ENCODE results near the gene DDR2.

The DDR2 gene

DNA sequence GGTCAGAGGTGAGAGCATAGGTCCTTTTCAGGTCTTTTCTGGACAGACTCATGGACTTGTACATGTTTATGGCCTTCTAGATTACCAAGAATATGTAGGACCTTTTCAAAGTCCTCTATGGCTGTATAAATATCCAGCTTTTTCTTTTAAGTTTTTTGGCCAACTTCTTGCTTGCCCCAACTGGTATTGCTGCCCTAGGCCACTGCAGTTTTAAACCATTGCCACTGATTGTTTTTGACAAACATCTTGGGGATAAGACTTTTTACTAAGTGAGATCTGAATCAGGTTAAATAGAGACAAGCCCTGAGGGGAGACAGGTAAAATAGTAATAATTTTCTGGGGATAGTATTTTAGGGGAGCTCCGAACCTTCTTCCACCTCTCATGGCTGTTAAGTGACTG lies 14.8 kb upstream of the DDR2 start:
- no peak for ATAC-seq (ENCODE audit: insufficient read depth, low read depth)
- Histone ChIP-seq H3K9ac (ENCODE audit: low read depth, low read length) (no peak overlapping the region), H3K79me2 (ENCODE audit: insufficient read depth, low read length) (no peaks in the 10 kb centered on the region), H3K27me3 (ENCODE audit: insufficient read depth, low read length, poor library complexity) (no peaks in the 10 kb centered on the region), H2AFZ (ENCODE audit: low read depth, low read length) (no peak overlapping the region), H3K4me2 (ENCODE audit: insufficient read depth, low read length) (no peak overlapping the region), H3K4me3 (ENCODE audit: low read depth in 1 of 2, low read length in 2 of 2) (no peak overlapping the region), H4K20me1 (ENCODE audit: insufficient read depth, low read length) (no peaks in the 10 kb centered on the region), H3K27ac (ENCODE audit: low read length) (no peak overlapping the region), H3K9me3 (ENCODE audit: insufficient read depth, low read length, severe bottlenecking) (peaks cover 15% of the 10 kb centered on the region), H3K4me1 (ENCODE audit: insufficient read depth, low read length) (no peaks in the 10 kb centered on the region), H3K36me3 (ENCODE audit: insufficient read depth, low read length) (no peaks in the 10 kb centered on the region)
- TF ChIP-seq, protein P1, sequence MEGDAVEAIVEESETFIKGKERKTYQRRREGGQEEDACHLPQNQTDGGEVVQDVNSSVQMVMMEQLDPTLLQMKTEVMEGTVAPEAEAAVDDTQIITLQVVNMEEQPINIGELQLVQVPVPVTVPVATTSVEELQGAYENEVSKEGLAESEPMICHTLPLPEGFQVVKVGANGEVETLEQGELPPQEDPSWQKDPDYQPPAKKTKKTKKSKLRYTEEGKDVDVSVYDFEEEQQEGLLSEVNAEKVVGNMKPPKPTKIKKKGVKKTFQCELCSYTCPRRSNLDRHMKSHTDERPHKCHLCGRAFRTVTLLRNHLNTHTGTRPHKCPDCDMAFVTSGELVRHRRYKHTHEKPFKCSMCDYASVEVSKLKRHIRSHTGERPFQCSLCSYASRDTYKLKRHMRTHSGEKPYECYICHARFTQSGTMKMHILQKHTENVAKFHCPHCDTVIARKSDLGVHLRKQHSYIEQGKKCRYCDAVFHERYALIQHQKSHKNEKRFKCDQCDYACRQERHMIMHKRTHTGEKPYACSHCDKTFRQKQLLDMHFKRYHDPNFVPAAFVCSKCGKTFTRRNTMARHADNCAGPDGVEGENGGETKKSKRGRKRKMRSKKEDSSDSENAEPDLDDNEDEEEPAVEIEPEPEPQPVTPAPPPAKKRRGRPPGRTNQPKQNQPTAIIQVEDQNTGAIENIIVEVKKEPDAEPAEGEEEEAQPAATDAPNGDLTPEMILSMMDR (IDR thresholded peaks at IDR 0.05; ENCODE audit: borderline replicate concordance, extremely low read depth, low read length, poor library complexity, severe bottlenecking), result no peak
- no peak for TF ChIP-seq EZH2 (IDR thresholded peaks at IDR 0.05; ENCODE audit: borderline replicate concordance, low read depth, low read length, severe bottlenecking)
- no peak for DNase-seq

DNA sequence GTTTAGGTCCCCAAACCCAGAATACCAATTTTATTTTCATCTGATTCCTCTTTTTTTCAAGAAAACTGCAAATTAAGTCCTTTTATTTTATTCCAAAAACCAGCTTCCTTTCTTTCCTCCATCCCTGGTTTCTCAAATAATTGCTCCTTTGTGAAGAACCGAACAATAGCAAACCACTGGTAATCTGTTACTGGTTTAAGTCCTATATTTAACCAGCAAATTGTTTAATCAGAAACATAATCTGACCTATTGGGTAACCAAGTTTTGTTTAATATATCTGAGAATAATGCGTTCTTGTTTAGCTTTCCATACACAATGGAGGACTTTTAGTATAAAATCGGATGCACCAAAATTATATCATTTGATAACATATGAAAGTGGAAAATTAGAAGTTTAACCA lies 13.2 kb upstream of the DDR2 start:
- Histone ChIP-seq H3K9me3 (ENCODE audit: insufficient read depth, low read length, severe bottlenecking) (peaks cover 15% of the 10 kb centered on the region), H3K4me3 (ENCODE audit: low read depth in 1 of 2, low read length in 2 of 2) (no peak overlapping the region), H3K9ac (ENCODE audit: low read depth, low read length) (no peak overlapping the region), H3K36me3 (ENCODE audit: insufficient read depth, low read length) (no peaks in the 10 kb centered on the region), H4K20me1 (ENCODE audit: insufficient read depth, low read length) (no peaks in the 10 kb centered on the region), H3K27me3 (ENCODE audit: insufficient read depth, low read length, poor library complexity) (no peaks in the 10 kb centered on the region), H3K79me2 (ENCODE audit: insufficient read depth, low read length) (no peaks in the 10 kb centered on the region), H3K27ac (ENCODE audit: low read length) (no peak overlapping the region), H3K4me2 (ENCODE audit: insufficient read depth, low read length) (no peak overlapping the region), H3K4me1 (ENCODE audit: insufficient read depth, low read length) (no peaks in the 10 kb centered on the region), H2AFZ (ENCODE audit: low read depth, low read length) (no peak overlapping the region)
- DNase-seq (no peak), ATAC-seq (ENCODE audit: insufficient read depth, low read depth) (no peak)
- TF ChIP-seq EZH2 (IDR thresholded peaks at IDR 0.05; ENCODE audit: borderline replicate concordance, low read depth, low read length, severe bottlenecking), result no peak

DNA sequence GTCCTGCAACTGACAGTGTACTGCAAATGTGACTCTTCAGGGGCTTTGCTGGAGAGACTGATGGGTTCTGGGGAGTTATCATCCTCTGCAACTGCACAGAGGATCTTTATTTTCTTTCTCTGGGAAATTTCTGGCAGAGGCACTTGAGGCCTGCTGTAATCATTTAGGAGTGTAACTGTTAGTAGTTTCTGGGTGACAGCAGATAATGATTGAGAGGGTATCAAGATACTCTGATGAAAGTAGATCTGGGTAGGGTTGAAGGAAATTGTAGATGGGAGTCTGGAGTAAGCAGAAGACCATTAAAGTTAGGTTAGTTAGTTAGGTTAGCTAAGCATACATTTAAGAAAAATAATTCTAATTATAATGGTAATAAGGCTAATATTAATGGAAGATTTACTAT lies 11.0 kb upstream of the DDR2 start:
- ATAC-seq (ENCODE audit: insufficient read depth, low read depth), result no peak
- Histone ChIP-seq H3K4me1 (ENCODE audit: insufficient read depth, low read length) (no peaks in the 10 kb centered on the region), H3K4me3 (ENCODE audit: low read depth in 1 of 2, low read length in 2 of 2) (no peak overlapping the region)

DNA sequence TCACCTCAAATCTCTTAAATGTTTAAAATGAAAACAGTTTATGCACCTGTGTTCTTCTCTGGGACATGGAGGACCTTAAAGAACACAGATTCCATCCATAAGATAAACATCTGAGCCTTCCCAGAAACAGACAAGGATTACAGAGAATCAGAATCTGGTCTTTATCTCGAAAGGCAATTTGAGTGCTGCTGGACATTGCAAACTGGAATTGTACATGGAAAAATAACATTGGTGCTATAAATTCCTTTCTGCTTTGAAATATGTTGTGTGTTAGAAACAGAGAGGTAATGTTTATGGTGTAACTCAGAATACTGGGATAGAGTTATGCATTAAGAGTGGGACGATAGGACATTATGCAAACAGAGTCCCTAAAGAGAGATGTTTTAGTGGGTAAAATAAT lies 6.6 kb upstream of the DDR2 start:
- no peaks in the 10 kb centered on the region for H3K79me2 ChIP-seq (ENCODE audit: insufficient read depth, low read length)
- no peaks in the 10 kb centered on the region for H3K9me3 ChIP-seq (ENCODE audit: insufficient read depth, low read length, severe bottlenecking)
- TF ChIP-seq, protein P1 (IDR thresholded peaks at IDR 0.05; ENCODE audit: borderline replicate concordance, extremely low read depth, low read length, poor library complexity, severe bottlenecking), result no peak
- TF ChIP-seq EZH2 (IDR thresholded peaks at IDR 0.05; ENCODE audit: borderline replicate concordance, low read depth, low read length, severe bottlenecking), result no peak
- H3K4me3 ChIP-seq (ENCODE audit: low read depth in 1 of 2, low read length in 2 of 2), result no peak overlapping the region
- no peak overlapping the region for H2AFZ ChIP-seq (ENCODE audit: low read depth, low read length)
- no peak overlapping the region for H3K27ac ChIP-seq (ENCODE audit: low read length)
- H3K36me3 ChIP-seq (ENCODE audit: insufficient read depth, low read length), result no peaks in the 10 kb centered on the region
- no peaks in the 10 kb centered on the region for H3K4me1 ChIP-seq (ENCODE audit: insufficient read depth, low read length)
- ATAC-seq (ENCODE audit: insufficient read depth, low read depth) (no peak), DNase-seq (no peak)
- H3K4me2 ChIP-seq (ENCODE audit: insufficient read depth, low read length), result no peak overlapping the region
- no peak overlapping the region for H3K9ac ChIP-seq (ENCODE audit: low read depth, low read length)
- no peaks in the 10 kb centered on the region for H4K20me1 ChIP-seq (ENCODE audit: insufficient read depth, low read length)
- H3K27me3 ChIP-seq (ENCODE audit: insufficient read depth, low read length, poor library complexity), result no peaks in the 10 kb centered on the region

More for the DNA sequence above, 11.0 kb upstream of the DDR2 start:
- Histone ChIP-seq H4K20me1 (ENCODE audit: insufficient read depth, low read length) (no peaks in the 10 kb centered on the region), H3K4me2 (ENCODE audit: insufficient read depth, low read length) (no peak overlapping the region), H2AFZ (ENCODE audit: low read depth, low read length) (no peak overlapping the region), H3K27ac (ENCODE audit: low read length) (no peak overlapping the region), H3K27me3 (ENCODE audit: insufficient read depth, low read length, poor library complexity) (no peaks in the 10 kb centered on the region), H3K9ac (ENCODE audit: low read depth, low read length) (no peak overlapping the region), H3K79me2 (ENCODE audit: insufficient read depth, low read length) (no peaks in the 10 kb centered on the region), H3K36me3 (ENCODE audit: insufficient read depth, low read length) (no peaks in the 10 kb centered on the region), H3K9me3 (ENCODE audit: insufficient read depth, low read length, severe bottlenecking) (peaks cover 15% of the 10 kb centered on the region)
- TF ChIP-seq, protein P1 (IDR thresholded peaks at IDR 0.05; ENCODE audit: borderline replicate concordance, extremely low read depth, low read length, poor library complexity, severe bottlenecking), result no peak
- TF ChIP-seq EZH2 (IDR thresholded peaks at IDR 0.05; ENCODE audit: borderline replicate concordance, low read depth, low read length, severe bottlenecking), result no peak
- DNase-seq, result no peak

Measured in DND-41 (cell line).